GM13977 (cell line): Measurements from ENCODE around the gene WDR37.

Experiments used
- DNase-seq: peaks from one replicate; pipeline ENCODE4 v3.0.0; 2012; ENCODE audit warnings: low spot score
- in situ Hi-C: fragments of 300-500 bp; cut with MboI; formaldehyde crosslinking; loops from one replicate; pipeline ENCODE4 v1.12.0; 2022; ENCODE audit warnings: low sequenced_read_pairs, low pct_unique_long_range_greater_than_20kb, mixed read lengths, inconsistent platforms; ENCODE audit not compliant: unreplicated experiment
- TF ChIP-seq, protein P1 (sequence below): IDR thresholded peaks from 2 replicates; pipeline ENCODE4 v1.5.1; 2012; ENCODE audit warnings: mild to moderate bottlenecking, control low read depth; ENCODE audit not compliant: insufficient read depth; ENCODE audit errors: extremely low read depth, missing control alignments

Gene WDR37

DNA sequence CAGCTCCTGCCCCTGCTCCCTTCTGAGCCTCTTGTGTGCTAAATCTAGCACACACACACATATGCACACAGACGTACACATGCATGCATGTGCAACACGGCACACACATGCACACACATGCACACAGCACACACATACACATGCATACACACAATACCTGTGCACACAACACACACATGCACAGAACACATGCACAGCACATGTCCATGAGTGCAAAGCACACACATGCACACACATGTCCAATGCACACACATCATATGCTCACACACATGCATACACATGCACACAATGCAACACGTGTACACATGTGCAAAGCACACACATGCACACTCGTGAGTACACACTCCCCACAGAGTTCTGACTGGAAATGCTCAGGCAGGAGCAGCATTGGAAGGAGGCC is 115.0 kb downstream of the WDR37 start:
- no peak for DNase-seq
- TF ChIP-seq, protein P1, sequence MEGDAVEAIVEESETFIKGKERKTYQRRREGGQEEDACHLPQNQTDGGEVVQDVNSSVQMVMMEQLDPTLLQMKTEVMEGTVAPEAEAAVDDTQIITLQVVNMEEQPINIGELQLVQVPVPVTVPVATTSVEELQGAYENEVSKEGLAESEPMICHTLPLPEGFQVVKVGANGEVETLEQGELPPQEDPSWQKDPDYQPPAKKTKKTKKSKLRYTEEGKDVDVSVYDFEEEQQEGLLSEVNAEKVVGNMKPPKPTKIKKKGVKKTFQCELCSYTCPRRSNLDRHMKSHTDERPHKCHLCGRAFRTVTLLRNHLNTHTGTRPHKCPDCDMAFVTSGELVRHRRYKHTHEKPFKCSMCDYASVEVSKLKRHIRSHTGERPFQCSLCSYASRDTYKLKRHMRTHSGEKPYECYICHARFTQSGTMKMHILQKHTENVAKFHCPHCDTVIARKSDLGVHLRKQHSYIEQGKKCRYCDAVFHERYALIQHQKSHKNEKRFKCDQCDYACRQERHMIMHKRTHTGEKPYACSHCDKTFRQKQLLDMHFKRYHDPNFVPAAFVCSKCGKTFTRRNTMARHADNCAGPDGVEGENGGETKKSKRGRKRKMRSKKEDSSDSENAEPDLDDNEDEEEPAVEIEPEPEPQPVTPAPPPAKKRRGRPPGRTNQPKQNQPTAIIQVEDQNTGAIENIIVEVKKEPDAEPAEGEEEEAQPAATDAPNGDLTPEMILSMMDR = no peak
- in situ Hi-C loops = no loop called here

- TF ChIP-seq, protein P1 = no peak
- no peak for DNase-seq
- in situ Hi-C loops = no loop called here
These were observed 115.4 kb downstream of the WDR37 start for GRCh38 chr10:1171586-1171985.

DNA sequence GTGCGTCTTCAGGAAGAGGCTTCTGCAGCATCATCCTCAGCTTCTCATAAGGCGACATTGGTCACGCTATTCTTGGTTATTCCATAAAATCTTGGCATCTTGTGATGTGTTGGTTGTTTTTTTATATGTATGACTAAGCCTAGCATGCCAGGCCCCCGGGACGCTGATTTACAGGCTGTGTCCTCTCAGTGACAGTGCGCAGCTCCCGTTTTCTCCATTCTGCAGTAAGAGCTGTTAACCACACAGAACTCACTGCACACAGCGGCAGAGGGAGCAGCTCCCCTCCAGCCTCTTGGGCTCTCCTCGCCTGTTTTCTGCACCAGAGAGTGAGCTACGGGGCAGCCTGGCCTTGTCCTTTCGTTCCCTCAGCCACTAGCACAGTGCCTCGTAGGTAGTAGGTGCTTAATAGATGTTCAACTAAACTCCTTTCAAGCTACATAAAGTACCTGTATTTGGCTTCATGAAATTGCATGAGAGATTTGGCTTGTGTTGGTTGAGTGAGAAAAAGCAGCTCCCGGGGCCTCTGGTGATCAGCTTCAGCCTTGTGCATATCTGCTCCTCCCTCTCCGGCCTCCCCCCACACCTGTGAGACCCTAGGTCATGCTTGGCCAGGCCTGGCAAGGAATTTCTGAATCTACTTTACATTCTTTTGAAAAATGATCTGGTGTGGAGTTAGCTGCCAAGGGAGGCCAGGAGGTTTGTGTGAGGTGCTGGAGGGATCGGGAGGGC is 116.2 kb downstream of the WDR37 start:
- in situ Hi-C loops = no loop called here
- DNase-seq = no peak
- TF ChIP-seq, protein P1 = no peak

GRCh38 chr10:1173091-1173490 is 116.9 kb downstream of the WDR37 start:
- no peak for DNase-seq
- in situ Hi-C loops = no loop called here
- TF ChIP-seq, protein P1 = no peak

- in situ Hi-C loops = no loop called here
- TF ChIP-seq, protein P1 = no peak
- no peak for DNase-seq
These were observed 117.8 kb downstream of the WDR37 start for GRCh38 chr10:1174022-1174421.

DNA sequence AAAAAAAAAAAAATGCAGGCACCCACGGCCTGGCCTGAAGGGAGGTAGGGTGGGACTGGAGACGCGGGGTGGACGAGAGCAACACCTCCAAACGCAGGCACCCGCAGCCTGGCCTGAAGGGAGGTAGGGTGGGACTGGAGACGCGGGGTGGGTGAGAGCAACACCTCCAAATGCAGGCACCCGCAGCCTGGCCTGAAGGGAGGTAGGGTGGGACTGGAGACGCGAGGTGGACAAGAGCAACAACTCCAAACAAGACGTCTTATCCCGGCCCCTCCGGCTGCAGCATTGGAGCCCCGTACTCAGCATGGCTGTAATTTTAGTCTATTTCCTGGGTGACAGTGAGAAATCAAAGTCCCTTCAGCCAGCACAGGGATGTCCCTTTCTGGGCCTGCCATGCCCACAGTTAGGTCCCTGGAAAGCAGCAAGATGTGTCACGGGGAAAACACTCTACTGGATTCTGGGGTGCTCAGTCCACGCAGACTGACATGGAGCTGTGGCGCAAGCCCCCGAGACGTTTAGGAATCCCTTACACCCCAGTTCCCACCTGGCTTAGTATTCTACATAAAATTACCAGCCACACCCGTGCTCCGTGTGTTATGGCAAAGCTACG is 119.9 kb downstream of the WDR37 start:
- no peak for DNase-seq
- TF ChIP-seq, protein P1 = no peak
- in situ Hi-C loops = no loop called here
